Natural killer cell (primary cell): ENCODE measurements around the gene MAPK9. TPM values are rescaled to one million over a fixed set of nuclear protein-coding genes. Genes with fewer than 3 reads are reported as not detected.

Experiments
- ATAC-seq, 3 donors: fragments of 150-1000 bp in 2 of 3; fragments of 200-7000 bp in 1 of 3; cut with Tn5 transposase; 1 replicate in 1 of 3; 2 replicates in 2 of 3; pipeline ENCODE4 v1.10.0; 2021; ENCODE audit warnings: mild to moderate bottlenecking in 2 of 3, moderate library complexity in 2 of 3
- DNase-seq, 2 donors: peaks; one replicate each; pipeline versions ENCODE4 v3.0.0 to v3.0.0-alpha.2; 2013 to 2021; ENCODE audit warnings: mixed read lengths in 1 of 2
- H3K27ac ChIP-seq: one replicate; pipeline ENCODE4 v1.5.1; 2013; ENCODE audit warnings: mild to moderate bottlenecking, low read length
- H3K27me3 ChIP-seq: one replicate; pipeline ENCODE4 v1.6.1; 2013; ENCODE audit warnings: low read length; ENCODE audit not compliant: control insufficient read depth, insufficient read depth
- H3K36me3 ChIP-seq: one replicate; pipeline ENCODE4 v1.6.1; 2013; ENCODE audit warnings: low read length; ENCODE audit not compliant: control insufficient read depth, insufficient read depth
- H3K4me1 ChIP-seq: one replicate; pipeline ENCODE4 v1.6.1; 2013; ENCODE audit warnings: low read length; ENCODE audit not compliant: control insufficient read depth, insufficient read depth
- H3K4me3 ChIP-seq: one replicate; pipeline ENCODE4 v1.5.1; 2013; ENCODE audit warnings: low read length
- H3K9me3 ChIP-seq: one replicate; pipeline ENCODE4 v1.6.1; 2013; ENCODE audit warnings: low read length; ENCODE audit not compliant: control insufficient read depth, insufficient read depth
- H3K27ac Mint-ChIP-seq, 2 donors: one replicate each; pipeline ENCODE4 v1.8.0; 2022; ENCODE audit warnings: mild to moderate bottlenecking in 2 of 2, mixed read lengths in 2 of 2, moderate library complexity in 1 of 2
- H3K27me3 Mint-ChIP-seq, 2 donors: one replicate each; pipeline ENCODE4 v1.8.0; 2022; ENCODE audit warnings: low read depth in 2 of 2, mixed read lengths in 2 of 2
- H3K36me3 Mint-ChIP-seq: one replicate; pipeline ENCODE4 v1.8.0; 2022; ENCODE audit warnings: mixed read lengths
- H3K4me1 Mint-ChIP-seq, 2 donors: one replicate each; pipeline ENCODE4 v1.8.0; 2022; ENCODE audit warnings: mixed read lengths in 2 of 2
- H3K4me3 Mint-ChIP-seq: one replicate; pipeline ENCODE4 v1.8.0; 2022; ENCODE audit warnings: mild to moderate bottlenecking, moderate library complexity, mixed read lengths
- H3K9me3 Mint-ChIP-seq, 2 donors: one replicate each; pipeline ENCODE4 v1.8.0; 2022; ENCODE audit warnings: mixed read lengths in 2 of 2
- CTCF ChIP-seq: fragments of 200-600 bp; IDR thresholded peaks from one replicate; pipeline ENCODE4 v1.8.0; 2022; ENCODE audit warnings: antibody characterized with exemption
- WGBS: methylation state at CpG from one replicate; pipeline ENCODE4 v1.1.7; 2013; ENCODE audit warnings: missing lambda C conversion rate; ENCODE audit not compliant: insufficient coverage; 5-methylcytosine and 5-hydroxymethylcytosine counted together
- intact Hi-C: fragments of 100-400 bp; cut with micrococcal nuclease; formaldehyde crosslinking; loops from one replicate; pipeline ENCODE4 v1.14.2; 2022
- total RNA-seq, 4 donors: library from RNA; stranded (reverse); fragments of 120-200 nt in 1 of 4; gene quantifications; one replicate each; pipeline versions ENCODE4 v1.2.3 to v1.2.4, GENCODE V29; 2013 to 2022

The MAPK9 gene
- total RNA-seq, 3 donors from 2014 or later (not counting 1 experiment from before 2014, with no cell fraction given) = 34.1 to 48.5 (median 40.4) TPM

GRCh38 chr5:180305481-180305880 is 13.6 kb upstream of the MAPK9 start:
- intact Hi-C loops = no loop called here
- Mint-ChIP-seq H3K4me1 (no peaks in the 10 kb centered on the region), H3K9me3 (no peaks in the 10 kb centered on the region), H3K36me3 (no peaks in the 10 kb centered on the region), H3K4me3 (no peak overlapping the region), H3K27ac (no peak overlapping the region), H3K27me3 (peaks cover 0 to 3% of the 10 kb centered on the region in 2 donors)
- Histone ChIP-seq H3K9me3 (no peaks in the 10 kb centered on the region), H3K4me1 (no peaks in the 10 kb centered on the region), H3K36me3 (no peaks in the 10 kb centered on the region), H3K27ac (no peak overlapping the region), H3K27me3 (no peaks in the 10 kb centered on the region), H3K4me3 (no peak overlapping the region)
- WGBS = 82% methylated on average over 12 of the region's 12 CpGs
- no peak for DNase-seq
- ATAC-seq = no peak
- TF ChIP-seq CTCF = no peak

GRCh38 chr5:180304431-180305375 is 12.8 kb upstream of the MAPK9 start:
- Mint-ChIP-seq H3K4me1 (no peaks in the 10 kb centered on the region), H3K9me3 (no peaks in the 10 kb centered on the region), H3K4me3 (no peak overlapping the region), H3K36me3 (no peaks in the 10 kb centered on the region), H3K27ac (no peak overlapping the region), H3K27me3 (peaks cover 0 to 3% of the 10 kb centered on the region in 2 donors)
- Histone ChIP-seq H3K27ac (no peak overlapping the region), H3K27me3 (no peaks in the 10 kb centered on the region), H3K4me1 (no peaks in the 10 kb centered on the region), H3K9me3 (no peaks in the 10 kb centered on the region), H3K36me3 (no peaks in the 10 kb centered on the region), H3K4me3 (no peak overlapping the region)
- ATAC-seq (no peak), DNase-seq (no peak)
- no peak for TF ChIP-seq CTCF
- WGBS = 86% methylated on average over 17 of the region's 18 CpGs
- intact Hi-C loops = no loop called here

- Mint-ChIP-seq H3K9me3 (no peaks in the 10 kb centered on the region), H3K36me3 (no peaks in the 10 kb centered on the region), H3K27me3 (peaks cover 0 to 3% of the 10 kb centered on the region in 2 donors), H3K4me3 (no peak overlapping the region), H3K27ac (no peak overlapping the region), H3K4me1 (no peaks in the 10 kb centered on the region)
- intact Hi-C loops = no loop called here
- H3K27ac ChIP-seq = no peak overlapping the region
- TF ChIP-seq CTCF = no peak
- H3K4me3 ChIP-seq = no peak overlapping the region
- DNase-seq = no peak
- no peaks in the 10 kb centered on the region for H3K4me1 ChIP-seq
- no peak for ATAC-seq
- H3K36me3 ChIP-seq = no peaks in the 10 kb centered on the region
- no peaks in the 10 kb centered on the region for H3K9me3 ChIP-seq
- WGBS = 79% methylated on average over 1 of the region's 4 CpGs
- no peaks in the 10 kb centered on the region for H3K27me3 ChIP-seq
These were observed 12.1 kb upstream of the MAPK9 start for GRCh38 chr5:180304016-180304292.
